SK-N-SH (cell line): ENCODE data around the gene MARK3.

Experiments used
- GATA2 ChIP-seq: sonication (generic); formaldehyde crosslinking; IDR thresholded peaks from 2 replicates; pipeline ENCODE4 v1.5.0; 2020; ENCODE audit warnings: mild to moderate bottlenecking, missing genetic modification reagents
- JUND ChIP-seq: IDR thresholded peaks from 2 replicates; pipeline ENCODE4 v1.4.0; 2012
- MXI1 ChIP-seq: IDR thresholded peaks from 2 replicates; pipeline ENCODE4 v1.6.1; 2012; ENCODE audit warnings: mild to moderate bottlenecking, low read depth, low read length, improper control_type of control experiment
- NFIC ChIP-seq: IDR thresholded peaks from 2 replicates; pipeline ENCODE4 v1.4.0; 2012; ENCODE audit warnings: borderline replicate concordance
- POLR2AphosphoS5 ChIP-seq: IDR thresholded peaks from 2 replicates; pipeline ENCODE4 v1.6.1; 2012; ENCODE audit warnings: low read depth, low read length
- RAD21 ChIP-seq: IDR thresholded peaks from 2 replicates; pipeline ENCODE4 v1.6.1; 2012; ENCODE audit warnings: mild to moderate bottlenecking, low read length
- RFX5 ChIP-seq: IDR thresholded peaks from 2 replicates; pipeline ENCODE4 v1.6.1; 2012; ENCODE audit warnings: mild to moderate bottlenecking, improper control_type of control experiment, low read length
- YY1 ChIP-seq: IDR thresholded peaks from 2 replicates; pipeline ENCODE4 v1.4.0; 2012; ENCODE audit warnings: low read depth, mild to moderate bottlenecking
- TF ChIP-seq, protein P1 (sequence below): IDR thresholded peaks from 2 replicates; pipeline ENCODE4; 2012
- TF ChIP-seq, protein P2 (sequence below): fragments of 200-600 bp; sonication (generic); IDR thresholded peaks from 2 replicates; pipeline ENCODE4 v1.6.1; 2017; ENCODE audit warnings: antibody characterized with exemption, mild to moderate bottlenecking, moderate library complexity
- TF ChIP-seq, protein P3 (sequence below): IDR thresholded peaks from 2 replicates; pipeline ENCODE4 v1.4.0; 2012; ENCODE audit warnings: low read depth

DNA sequence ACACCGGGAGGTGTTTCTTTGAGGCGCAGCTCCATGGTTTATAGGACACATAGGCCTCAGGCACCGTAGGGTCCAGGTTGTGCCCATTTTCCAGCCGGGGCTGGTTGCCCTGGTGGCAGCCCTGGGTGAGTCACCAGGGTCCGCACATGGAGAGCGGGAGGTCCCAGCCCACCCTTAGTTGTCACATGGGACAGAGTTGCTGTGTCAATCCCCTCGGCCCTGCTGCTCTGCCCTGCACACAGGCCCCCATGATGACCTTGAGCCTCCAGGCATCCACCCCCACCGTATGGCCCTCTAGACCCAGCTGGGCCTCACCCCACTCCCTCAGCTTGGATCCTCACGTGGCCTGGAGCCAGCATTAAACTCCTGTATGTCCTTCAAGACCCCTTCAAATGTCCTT lies 151.5 kb downstream of the MARK3 start:
- TF ChIP-seq, protein P1, sequence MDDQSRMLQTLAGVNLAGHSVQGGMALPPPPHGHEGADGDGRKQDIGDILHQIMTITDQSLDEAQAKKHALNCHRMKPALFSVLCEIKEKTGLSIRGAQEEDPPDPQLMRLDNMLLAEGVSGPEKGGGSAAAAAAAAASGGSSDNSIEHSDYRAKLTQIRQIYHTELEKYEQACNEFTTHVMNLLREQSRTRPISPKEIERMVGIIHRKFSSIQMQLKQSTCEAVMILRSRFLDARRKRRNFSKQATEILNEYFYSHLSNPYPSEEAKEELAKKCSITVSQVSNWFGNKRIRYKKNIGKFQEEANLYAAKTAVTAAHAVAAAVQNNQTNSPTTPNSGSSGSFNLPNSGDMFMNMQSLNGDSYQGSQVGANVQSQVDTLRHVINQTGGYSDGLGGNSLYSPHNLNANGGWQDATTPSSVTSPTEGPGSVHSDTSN: no peak
- TF ChIP-seq, protein P2, sequence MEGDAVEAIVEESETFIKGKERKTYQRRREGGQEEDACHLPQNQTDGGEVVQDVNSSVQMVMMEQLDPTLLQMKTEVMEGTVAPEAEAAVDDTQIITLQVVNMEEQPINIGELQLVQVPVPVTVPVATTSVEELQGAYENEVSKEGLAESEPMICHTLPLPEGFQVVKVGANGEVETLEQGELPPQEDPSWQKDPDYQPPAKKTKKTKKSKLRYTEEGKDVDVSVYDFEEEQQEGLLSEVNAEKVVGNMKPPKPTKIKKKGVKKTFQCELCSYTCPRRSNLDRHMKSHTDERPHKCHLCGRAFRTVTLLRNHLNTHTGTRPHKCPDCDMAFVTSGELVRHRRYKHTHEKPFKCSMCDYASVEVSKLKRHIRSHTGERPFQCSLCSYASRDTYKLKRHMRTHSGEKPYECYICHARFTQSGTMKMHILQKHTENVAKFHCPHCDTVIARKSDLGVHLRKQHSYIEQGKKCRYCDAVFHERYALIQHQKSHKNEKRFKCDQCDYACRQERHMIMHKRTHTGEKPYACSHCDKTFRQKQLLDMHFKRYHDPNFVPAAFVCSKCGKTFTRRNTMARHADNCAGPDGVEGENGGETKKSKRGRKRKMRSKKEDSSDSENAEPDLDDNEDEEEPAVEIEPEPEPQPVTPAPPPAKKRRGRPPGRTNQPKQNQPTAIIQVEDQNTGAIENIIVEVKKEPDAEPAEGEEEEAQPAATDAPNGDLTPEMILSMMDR: no peak
- TF ChIP-seq GATA2 (CRISPR knock-in tag): no peak
- TF ChIP-seq RAD21: no peak
- no peak for TF ChIP-seq JUND
- no peak for TF ChIP-seq RFX5
- no peak for TF ChIP-seq POLR2AphosphoS5
- TF ChIP-seq NFIC: no peak
- TF ChIP-seq, protein P3, sequence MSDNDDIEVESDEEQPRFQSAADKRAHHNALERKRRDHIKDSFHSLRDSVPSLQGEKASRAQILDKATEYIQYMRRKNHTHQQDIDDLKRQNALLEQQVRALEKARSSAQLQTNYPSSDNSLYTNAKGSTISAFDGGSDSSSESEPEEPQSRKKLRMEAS: no peak
- no peak for TF ChIP-seq YY1
- no peak for TF ChIP-seq MXI1
